OCI-LY3 (cell line): Measurements from ENCODE around the gene LENG8.

Experiments used
- H2AFZ ChIP-seq: fragments of 200-600, 300-600 bp; shearing (Covaris generic); 2 replicates; pipeline ENCODE4 v1.6.0; 2014; ENCODE audit warnings: antibody characterized with exemption, low read depth, low read length
- H3K27ac ChIP-seq: fragments of 200-600, 300-600 bp; sonication (generic); 2 replicates; pipeline ENCODE4 v1.5.1; 2014; ENCODE audit warnings: mild to moderate bottlenecking, low read length, moderate library complexity, mixed read lengths
- H3K27me3 ChIP-seq: fragments of 200-600, 300-600 bp; sonication (generic); 2 replicates; pipeline ENCODE4 v1.6.1; 2014; ENCODE audit warnings: low read depth, low read length, mixed read lengths
- H3K36me3 ChIP-seq: fragments of 200-600, 300-600 bp; sonication (generic); replicated peaks from 2 replicates; pipeline ENCODE3; 2014; ENCODE audit warnings: low read depth, low read length, mixed read lengths
- H3K4me1 ChIP-seq: fragments of 300-600, 200-600 bp; sonication (generic); 2 replicates; pipeline ENCODE4 v1.6.1; 2014; ENCODE audit warnings: low read length, mixed read lengths
- H3K4me2 ChIP-seq: fragments of 200-600, 300-600 bp; sonication (generic); 2 replicates; pipeline ENCODE4 v1.6.1; 2014; ENCODE audit warnings: low read length, mixed read lengths
- H3K4me3 ChIP-seq: fragments of 300-600, 200-600 bp; sonication (generic); 2 replicates; pipeline ENCODE4 v1.5.1; 2014; ENCODE audit warnings: antibody characterized with exemption, mild to moderate bottlenecking, low read length, moderate library complexity
- H3K79me2 ChIP-seq: fragments of 300-600, 200-600 bp; shearing (Covaris generic); 2 replicates; pipeline ENCODE4 v1.6.1; 2014; ENCODE audit warnings: mild to moderate bottlenecking, low read length, mixed read lengths
- H3K9ac ChIP-seq: fragments of 300-600, 200-600 bp; shearing (Covaris generic); 2 replicates; pipeline ENCODE4 v1.6.0; 2014; ENCODE audit warnings: mild to moderate bottlenecking, low read length, moderate library complexity
- H3K9me3 ChIP-seq: fragments of 200-600, 300-600 bp; shearing (Covaris generic); 2 replicates; pipeline ENCODE4 v1.6.1; 2014; ENCODE audit warnings: low read length, mixed read lengths; ENCODE audit not compliant: insufficient read depth
- H4K20me1 ChIP-seq: fragments of 200-600, 300-600 bp; sonication (generic); 2 replicates; pipeline ENCODE4 v1.6.1; 2016; ENCODE audit warnings: low read length, mixed read lengths; ENCODE audit not compliant: insufficient read depth
- EZH2phosphoT487 ChIP-seq: fragments of 200-600 bp; shearing (Covaris generic); IDR thresholded peaks from 2 replicates; pipeline ENCODE4 v1.6.1; 2018; ENCODE audit warnings: antibody characterized with exemption, mixed run types, low read depth
- TF ChIP-seq, protein P1 (sequence below): fragments of 200-600, 300-600 bp; sonication (generic); IDR thresholded peaks from 2 replicates; pipeline ENCODE4 v1.5.1; 2014; ENCODE audit warnings: antibody characterized with exemption, low read length, low read depth

The LENG8 gene

DNA sequence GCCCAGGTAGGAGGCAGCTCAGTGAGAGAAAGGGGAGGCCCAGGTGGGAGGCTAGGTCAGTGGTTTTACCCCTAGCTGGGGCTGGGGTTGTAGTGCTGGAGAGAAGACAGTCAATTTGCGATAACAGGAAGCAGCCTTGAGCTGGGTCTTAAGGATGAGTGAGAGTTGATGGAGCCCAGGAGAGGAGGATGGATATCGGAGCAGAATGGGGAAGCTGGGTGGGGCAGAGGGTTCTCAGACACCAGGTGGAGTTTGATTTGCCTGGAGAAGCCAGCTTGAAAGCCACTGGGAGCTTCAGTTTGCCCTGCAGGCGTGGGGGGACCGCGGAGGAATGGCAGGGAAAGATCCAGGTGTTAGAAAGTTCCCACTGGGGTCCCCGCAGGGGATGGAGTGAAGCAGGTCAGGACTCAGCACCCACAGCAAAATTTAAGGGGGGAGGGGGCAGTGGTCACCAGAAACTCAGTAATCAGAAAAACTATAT, 24.9 kb downstream of the LENG8 start:
- H3K9ac ChIP-seq: no peak overlapping the region
- H3K79me2 ChIP-seq: no peaks in the 10 kb centered on the region
- no peak overlapping the region for H3K4me2 ChIP-seq
- H2AFZ ChIP-seq: no peak overlapping the region
- no peaks in the 10 kb centered on the region for H3K9me3 ChIP-seq
- H3K27ac ChIP-seq: no peak overlapping the region
- 0 out of 2 replicates have a peak, but pooled peaks cover 5% of the 10 kb centered on the region for H3K4me1 ChIP-seq
- H3K27me3 ChIP-seq: peaks cover 34% of the 10 kb centered on the region
- no peaks in the 10 kb centered on the region for H3K36me3 ChIP-seq
- H4K20me1 ChIP-seq: no peaks in the 10 kb centered on the region
- H3K4me3 ChIP-seq: no peak overlapping the region
- TF ChIP-seq EZH2phosphoT487: no peak
- TF ChIP-seq, protein P1, sequence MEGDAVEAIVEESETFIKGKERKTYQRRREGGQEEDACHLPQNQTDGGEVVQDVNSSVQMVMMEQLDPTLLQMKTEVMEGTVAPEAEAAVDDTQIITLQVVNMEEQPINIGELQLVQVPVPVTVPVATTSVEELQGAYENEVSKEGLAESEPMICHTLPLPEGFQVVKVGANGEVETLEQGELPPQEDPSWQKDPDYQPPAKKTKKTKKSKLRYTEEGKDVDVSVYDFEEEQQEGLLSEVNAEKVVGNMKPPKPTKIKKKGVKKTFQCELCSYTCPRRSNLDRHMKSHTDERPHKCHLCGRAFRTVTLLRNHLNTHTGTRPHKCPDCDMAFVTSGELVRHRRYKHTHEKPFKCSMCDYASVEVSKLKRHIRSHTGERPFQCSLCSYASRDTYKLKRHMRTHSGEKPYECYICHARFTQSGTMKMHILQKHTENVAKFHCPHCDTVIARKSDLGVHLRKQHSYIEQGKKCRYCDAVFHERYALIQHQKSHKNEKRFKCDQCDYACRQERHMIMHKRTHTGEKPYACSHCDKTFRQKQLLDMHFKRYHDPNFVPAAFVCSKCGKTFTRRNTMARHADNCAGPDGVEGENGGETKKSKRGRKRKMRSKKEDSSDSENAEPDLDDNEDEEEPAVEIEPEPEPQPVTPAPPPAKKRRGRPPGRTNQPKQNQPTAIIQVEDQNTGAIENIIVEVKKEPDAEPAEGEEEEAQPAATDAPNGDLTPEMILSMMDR: no peak

DNA sequence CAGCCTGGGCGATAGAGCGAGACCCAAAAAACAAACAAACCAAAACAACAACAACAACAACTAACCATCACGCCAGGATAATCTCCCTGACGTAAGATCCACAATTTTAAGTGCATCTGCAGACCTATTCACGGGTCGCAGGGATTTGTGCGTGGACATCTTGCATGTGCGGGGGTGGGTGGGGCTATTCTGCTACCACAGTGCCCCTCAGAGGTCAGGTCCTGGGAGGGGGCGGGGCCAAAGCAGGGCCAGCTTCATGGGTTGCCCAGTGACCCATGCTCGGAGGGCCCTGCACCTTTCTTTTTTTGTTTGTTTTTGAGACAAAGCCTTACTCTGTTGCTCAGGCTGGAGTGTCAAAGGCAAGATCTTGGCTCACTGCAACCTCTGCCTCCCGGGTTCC, 26.7 kb downstream of the LENG8 start:
- Histone ChIP-seq H3K79me2 (no peaks in the 10 kb centered on the region), H3K27ac (no peak overlapping the region), H3K4me1 (0 out of 2 replicates have a peak, but pooled peaks cover 5% of the 10 kb centered on the region), H3K4me3 (no peak overlapping the region), H3K4me2 (no peak overlapping the region), H3K9ac (no peak overlapping the region), H3K9me3 (no peaks in the 10 kb centered on the region), H2AFZ (no peak overlapping the region), H4K20me1 (no peaks in the 10 kb centered on the region), H3K36me3 (no peaks in the 10 kb centered on the region), H3K27me3 (peaks cover 31% of the 10 kb centered on the region)
- TF ChIP-seq, protein P1: no peak
- no peak for TF ChIP-seq EZH2phosphoT487

DNA sequence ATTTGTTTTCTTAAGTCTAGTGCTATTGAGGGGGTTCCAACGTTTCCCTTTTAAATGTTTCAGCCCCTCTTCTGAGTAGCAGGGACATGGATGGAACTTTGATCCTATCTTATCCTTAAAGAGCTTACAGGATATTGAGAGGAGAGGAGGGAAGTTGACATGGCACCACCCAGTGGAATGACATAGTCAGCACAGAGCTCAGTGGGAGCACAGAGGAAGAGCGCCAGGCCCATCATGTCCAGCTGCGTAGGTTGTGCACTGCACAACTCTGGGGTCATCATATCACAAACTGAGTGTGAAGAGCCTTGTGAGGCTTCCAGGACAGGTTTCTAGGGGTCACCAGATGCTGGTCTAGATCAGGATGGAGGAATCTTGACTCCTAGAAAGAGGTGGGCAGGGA, 28.7 kb downstream of the LENG8 start:
- Histone ChIP-seq H3K36me3 (no peaks in the 10 kb centered on the region), H2AFZ (no peak overlapping the region), H3K4me3 (no peak overlapping the region), H3K9me3 (no peaks in the 10 kb centered on the region), H3K9ac (no peak overlapping the region), H3K27ac (no peak overlapping the region), H3K27me3 (peaks cover 26% of the 10 kb centered on the region), H3K79me2 (no peaks in the 10 kb centered on the region), H3K4me1 (peaks cover 6% of the 10 kb centered on the region), H4K20me1 (no peaks in the 10 kb centered on the region), H3K4me2 (no peak overlapping the region)
- no peak for TF ChIP-seq EZH2phosphoT487
- TF ChIP-seq, protein P1: no peak

DNA sequence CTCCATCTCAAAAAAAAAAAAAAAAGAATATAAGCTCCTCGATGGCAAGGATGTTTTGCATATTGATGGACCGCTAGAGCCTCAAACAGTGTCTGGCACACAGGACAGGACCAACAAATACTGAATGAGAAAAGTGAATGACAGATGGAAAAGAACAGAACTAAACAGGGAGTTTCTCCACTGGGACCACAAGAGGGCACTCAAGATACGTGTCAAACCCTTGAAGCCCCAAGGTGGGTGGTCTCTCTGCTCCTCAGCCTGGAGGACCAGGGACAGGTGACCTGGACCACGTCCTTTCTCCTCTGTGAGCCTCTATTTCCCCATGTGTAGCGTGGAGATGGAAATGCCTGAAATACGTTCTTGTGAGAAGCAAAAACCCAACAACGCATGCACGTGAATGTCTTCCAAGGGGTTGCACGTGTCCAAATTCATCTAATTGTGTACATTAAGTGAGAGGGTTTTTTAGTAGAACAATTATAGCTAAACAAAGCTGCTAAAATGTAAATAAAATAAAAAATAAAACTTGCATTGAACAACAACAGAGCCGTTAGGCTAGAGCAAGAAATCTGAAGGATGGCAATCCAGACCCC, 29.8 kb downstream of the LENG8 start:
- Histone ChIP-seq H4K20me1 (no peaks in the 10 kb centered on the region), H3K9ac (no peak overlapping the region), H2AFZ (no peak overlapping the region), H3K4me3 (no peak overlapping the region), H3K9me3 (no peaks in the 10 kb centered on the region), H3K4me2 (no peak overlapping the region), H3K27me3 (peaks cover 24% of the 10 kb centered on the region), H3K27ac (no peak overlapping the region), H3K4me1 (peaks cover 11% of the 10 kb centered on the region), H3K79me2 (no peaks in the 10 kb centered on the region), H3K36me3 (no peaks in the 10 kb centered on the region)
- TF ChIP-seq EZH2phosphoT487: no peak
- TF ChIP-seq, protein P1: peak; percentile 89
